WI38 (cell line): ENCODE data around the gene GALM.
"Not testable (repeated sequence)": the region's sequence is repeated elsewhere in the genome, so short reads cannot be mapped to it uniquely, and the experiment has no call there.

Experiments
- H3K4me3 ChIP-seq: 2 replicates; pipeline ENCODE4 v1.5.1; 2011; ENCODE audit warnings: low read depth, mild to moderate bottlenecking, control low read depth, low read length
- TF ChIP-seq, protein P1 (sequence below): IDR thresholded peaks from 2 replicates; pipeline ENCODE4 v1.5.1; 2012; ENCODE audit warnings: low read depth, mild to moderate bottlenecking, control low read depth, low read length

Gene GALM

DNA sequence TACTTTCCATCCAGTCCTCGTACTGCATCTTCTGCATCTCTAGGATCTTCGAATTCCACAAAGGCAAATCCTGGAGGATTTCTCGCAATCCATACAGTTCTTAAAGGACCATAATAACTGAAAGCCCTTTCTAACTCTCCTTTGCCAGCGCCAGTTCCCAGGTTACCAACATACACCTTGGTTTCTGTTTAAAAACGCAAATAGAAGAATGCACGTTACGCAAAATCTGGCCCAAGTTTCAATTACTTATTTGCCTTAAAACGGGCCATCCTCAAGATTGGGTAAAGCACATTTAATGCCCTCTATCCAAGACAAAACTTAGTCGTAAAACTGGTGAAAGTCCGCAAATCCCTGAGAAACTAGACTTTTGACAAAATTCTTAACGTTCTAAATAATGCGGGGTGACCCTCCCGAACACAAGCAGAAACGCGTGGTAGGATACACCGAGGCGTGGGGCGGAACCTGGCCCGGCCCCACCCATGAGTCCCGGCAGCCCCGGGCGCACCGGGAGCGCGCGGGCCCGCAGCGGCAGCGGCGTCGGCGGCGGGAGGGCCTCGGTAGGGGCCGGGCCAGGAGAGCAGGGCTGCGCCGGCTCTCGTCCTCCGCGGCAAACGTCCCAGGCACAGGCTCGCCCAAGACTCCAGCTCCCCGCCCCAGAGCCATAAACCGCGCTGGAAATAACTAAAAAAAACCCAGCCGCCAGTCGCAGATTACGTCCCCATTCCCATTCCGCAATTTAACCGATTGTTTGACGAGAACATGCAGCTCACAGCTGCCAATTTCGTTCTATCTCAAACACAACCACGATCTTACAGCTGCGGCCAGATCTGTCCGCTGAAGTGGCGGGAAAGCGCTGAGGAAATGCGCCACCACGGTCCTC, 84.3 kb downstream of the GALM start:
- TF ChIP-seq, protein P1, sequence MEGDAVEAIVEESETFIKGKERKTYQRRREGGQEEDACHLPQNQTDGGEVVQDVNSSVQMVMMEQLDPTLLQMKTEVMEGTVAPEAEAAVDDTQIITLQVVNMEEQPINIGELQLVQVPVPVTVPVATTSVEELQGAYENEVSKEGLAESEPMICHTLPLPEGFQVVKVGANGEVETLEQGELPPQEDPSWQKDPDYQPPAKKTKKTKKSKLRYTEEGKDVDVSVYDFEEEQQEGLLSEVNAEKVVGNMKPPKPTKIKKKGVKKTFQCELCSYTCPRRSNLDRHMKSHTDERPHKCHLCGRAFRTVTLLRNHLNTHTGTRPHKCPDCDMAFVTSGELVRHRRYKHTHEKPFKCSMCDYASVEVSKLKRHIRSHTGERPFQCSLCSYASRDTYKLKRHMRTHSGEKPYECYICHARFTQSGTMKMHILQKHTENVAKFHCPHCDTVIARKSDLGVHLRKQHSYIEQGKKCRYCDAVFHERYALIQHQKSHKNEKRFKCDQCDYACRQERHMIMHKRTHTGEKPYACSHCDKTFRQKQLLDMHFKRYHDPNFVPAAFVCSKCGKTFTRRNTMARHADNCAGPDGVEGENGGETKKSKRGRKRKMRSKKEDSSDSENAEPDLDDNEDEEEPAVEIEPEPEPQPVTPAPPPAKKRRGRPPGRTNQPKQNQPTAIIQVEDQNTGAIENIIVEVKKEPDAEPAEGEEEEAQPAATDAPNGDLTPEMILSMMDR, result no peak
- peak overlapping the region; percentile 97 for H3K4me3 ChIP-seq

- H3K4me3 ChIP-seq, result peak within 1 kb of the TSS; percentile 97
- TF ChIP-seq, protein P1, result no peak
These were observed 85.1 kb downstream of the GALM start, which contains the start of gene SRSF7 for GRCh38 chr2:38750891-38751595. Gene SRSF7 (minus strand): TSS chr2:38751361. CDS start chr2:38751256, 105 bp downstream.

GRCh38 chr2:38751596-38752410, 85.9 kb downstream of the GALM start:
- TF ChIP-seq, protein P1, result no peak
- H3K4me3 ChIP-seq, result peak overlapping the region; percentile 97

DNA sequence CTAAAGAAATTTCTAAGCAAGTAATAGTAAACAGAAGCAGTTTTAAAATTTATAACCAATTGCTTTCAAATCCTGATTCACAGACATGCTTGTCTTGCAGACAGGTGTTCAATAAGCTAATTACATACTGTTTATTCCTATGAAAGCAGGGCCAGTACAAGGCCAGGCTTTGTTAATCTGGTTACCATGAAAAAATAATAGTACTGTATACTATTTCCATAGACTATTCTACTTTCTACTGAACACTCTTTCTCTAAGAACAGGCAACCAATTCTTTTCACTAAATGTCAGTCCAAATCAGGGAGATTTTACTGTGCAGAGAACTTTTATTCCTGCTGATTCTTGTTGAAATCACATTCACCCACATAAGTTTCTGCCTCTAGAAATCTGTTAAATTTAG, 88.1 kb downstream of the GALM start:
- no peak overlapping the region for H3K4me3 ChIP-seq
- TF ChIP-seq, protein P1, result no peak

DNA sequence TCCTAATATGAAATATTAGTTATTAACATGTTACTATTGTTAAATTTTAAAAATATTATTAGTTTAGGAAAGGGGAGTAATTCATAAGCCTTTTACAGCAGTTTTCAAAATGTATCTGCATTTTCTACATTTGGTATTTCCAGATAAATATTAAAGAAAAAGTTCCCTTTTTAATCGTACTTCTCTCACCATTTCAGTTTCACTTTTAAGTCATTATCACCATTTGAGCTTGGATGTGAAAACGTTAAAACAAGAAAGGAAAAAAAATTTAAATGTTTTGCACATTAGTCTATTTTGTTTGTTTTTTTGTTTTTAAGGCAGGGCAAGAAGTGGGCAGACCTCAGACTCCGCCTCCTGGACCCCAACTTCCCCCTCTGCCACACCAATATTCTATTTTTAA, 88.6 kb downstream of the GALM start:
- H3K4me3 ChIP-seq, result no peak overlapping the region
- TF ChIP-seq, protein P1, result no peak

- not testable (repeated sequence) for H3K4me3 ChIP-seq
These were observed 90.0 kb downstream of the GALM start for GRCh38 chr2:38755891-38756290.

- no peak overlapping the region for H3K4me3 ChIP-seq
- TF ChIP-seq, protein P1, result no peak
These were observed 97.3 kb downstream of the GALM start for GRCh38 chr2:38763228-38763627.
